Brain microvascular endothelial cell (primary cell): ENCODE measurements around the gene CALB2.

Source experiments
- DNase-seq: peaks from one replicate; pipeline ENCODE4 v3.0.0-alpha.2; 2020
- H3K27ac ChIP-seq: fragments of 250-450 bp; sonication (Bioruptor Pico); 2 replicates; pipeline ENCODE4 v1.5.1; 2020; ENCODE audit warnings: mild to moderate bottlenecking, moderate library complexity
- H3K27me3 ChIP-seq: fragments of 250-450 bp; sonication (Bioruptor Pico); replicated peaks from 2 replicates; pipeline ENCODE4 v1.5.1; 2020; ENCODE audit warnings: mild to moderate bottlenecking
- H3K36me3 ChIP-seq: fragments of 250-450 bp; sonication (Bioruptor Pico); replicated peaks from 2 replicates; pipeline ENCODE4 v1.5.1; 2020; ENCODE audit warnings: mild to moderate bottlenecking
- H3K4me3 ChIP-seq: 2 replicates; pipeline ENCODE4 v1.5.1; 2011; ENCODE audit warnings: low read depth, mild to moderate bottlenecking, control low read depth, low read length, moderate library complexity
- CTCF ChIP-seq: IDR thresholded peaks from 2 replicates; pipeline ENCODE4 v1.5.1; 2011; ENCODE audit warnings: low read depth, mild to moderate bottlenecking, moderate library complexity, low read length, control low read depth, inconsistent platforms; ENCODE audit errors: missing control alignments
- in situ Hi-C: cut with HindIII; loops from 2 replicates; pipeline ENCODE4 v1.10.0; 2017; ENCODE audit warnings: low sequenced_read_pairs, low pct_ligation_motif_present

Gene CALB2

GRCh38 chr16:71408536-71408935 is 50.0 kb downstream of the CALB2 start:
- no peak overlapping the region for H3K27ac ChIP-seq
- DNase-seq: no peak
- no peaks in the 10 kb centered on the region for H3K36me3 ChIP-seq
- no peak for TF ChIP-seq CTCF
- H3K4me3 ChIP-seq: no peak overlapping the region
- no peaks in the 10 kb centered on the region for H3K27me3 ChIP-seq
- in situ Hi-C loops: no loop called here

GRCh38 chr16:71409011-71409775 is 50.7 kb downstream of the CALB2 start:
- Histone ChIP-seq H3K27ac (no peak overlapping the region), H3K27me3 (no peaks in the 10 kb centered on the region), H3K36me3 (no peaks in the 10 kb centered on the region), H3K4me3 (no peak overlapping the region)
- in situ Hi-C loops: no loop called here
- TF ChIP-seq CTCF: no peak
- peak; percentile 4 for DNase-seq

- Histone ChIP-seq H3K27ac (no peak overlapping the region), H3K4me3 (no peak overlapping the region), H3K36me3 (no peaks in the 10 kb centered on the region), H3K27me3 (no peaks in the 10 kb centered on the region)
- DNase-seq: no peak
- in situ Hi-C loops: no loop called here
- no peak for TF ChIP-seq CTCF
Observed at GRCh38 chr16:71410146-71410545, 51.6 kb downstream of the CALB2 start.

GRCh38 chr16:71412270-71413160 is 54.0 kb downstream of the CALB2 start:
- Histone ChIP-seq H3K27me3 (no peaks in the 10 kb centered on the region), H3K27ac (no peak overlapping the region), H3K36me3 (no peaks in the 10 kb centered on the region), H3K4me3 (no peak overlapping the region)
- in situ Hi-C loops: no loop called here
- DNase-seq: peak; percentile 56
- TF ChIP-seq CTCF: peak; percentile 84

GRCh38 chr16:71413341-71413740 is 54.8 kb downstream of the CALB2 start:
- Histone ChIP-seq H3K36me3 (no peaks in the 10 kb centered on the region), H3K4me3 (no peak overlapping the region), H3K27me3 (no peaks in the 10 kb centered on the region), H3K27ac (no peak overlapping the region)
- no peak for TF ChIP-seq CTCF
- DNase-seq: no peak
- in situ Hi-C loops: no loop called here
